ENCODE data around the gene GIPC3.
"Not testable (repeated sequence)": the region's sequence is repeated elsewhere in the genome, so short reads cannot be mapped to it uniquely, and the experiment has no call there.

The GIPC3 gene

GRCh38 chr19:3620817-3621547 is 35.7 kb downstream of the GIPC3 start:
- no peak for DNase-seq

GRCh38 chr19:3621689-3622088 is 36.4 kb downstream of the GIPC3 start:
- DNase-seq, result no peak

- no peak for DNase-seq
Observed at GRCh38 chr19:3622224-3622623, 36.9 kb downstream of the GIPC3 start.

GRCh38 chr19:3623716-3624115 is 38.4 kb downstream of the GIPC3 start:
- DNase-seq, result no peak

GRCh38 chr19:3625996-3626472 is 40.8 kb downstream of the GIPC3 start:
- no peak for DNase-seq

- peak; percentile 99 for DNase-seq
Observed at GRCh38 chr19:3626473-3627350, 41.4 kb downstream of the GIPC3 start, which contains the start of gene CACTIN. CACTIN (minus strand) TSS chr19:3626790; CDS start chr19:3626762, 28 bp downstream.

GRCh38 chr19:3627351-3627723 is 42.1 kb downstream of the GIPC3 start:
- DNase-seq, result no peak

- DNase-seq, result not testable (repeated sequence)
Observed at GRCh38 chr19:3628766-3629165, 43.5 kb downstream of the GIPC3 start.

- DNase-seq, result no peak
Observed at GRCh38 chr19:3631053-3631861, 46.0 kb downstream of the GIPC3 start.

- DNase-seq, result no peak
Observed at GRCh38 chr19:3632098-3632497, 46.8 kb downstream of the GIPC3 start.

GRCh38 chr19:3632739-3633558 is 47.7 kb downstream of the GIPC3 start:
- no peak for DNase-seq

- no peak for DNase-seq
Observed at GRCh38 chr19:3633559-3633988, 48.3 kb downstream of the GIPC3 start.

- DNase-seq, result no peak
Observed at GRCh38 chr19:3634496-3635045, 49.3 kb downstream of the GIPC3 start.

- DNase-seq, result no peak
Observed at GRCh38 chr19:3636506-3636905, 51.2 kb downstream of the GIPC3 start.

GRCh38 chr19:3636962-3637361 is 51.7 kb downstream of the GIPC3 start:
- no peak for DNase-seq

GRCh38 chr19:3637621-3638020 is 52.3 kb downstream of the GIPC3 start:
- no peak for DNase-seq

- DNase-seq, result no peak
Observed at GRCh38 chr19:3638208-3639193, 53.2 kb downstream of the GIPC3 start.

- no peak for DNase-seq
Observed at GRCh38 chr19:3639479-3639878, 54.2 kb downstream of the GIPC3 start.

GRCh38 chr19:3641515-3642269 is 56.4 kb downstream of the GIPC3 start:
- no peak for DNase-seq

GRCh38 chr19:3642296-3642695 is 57.0 kb downstream of the GIPC3 start:
- DNase-seq, result no peak

Measured in NCI-H2171 treated with DMSO at 0.1 percent for 48 hours (cell line).